ENCODE data around the gene VAV1. TPM values are rescaled to one million over a fixed set of nuclear protein-coding genes. Genes with fewer than 3 reads are reported as not detected.

The VAV1 gene
- total and polyA plus RNA-seq, 9 of the 15 experiments (the other 6 are each of a cell fraction or from before 2014, with no cell fraction given) = 0.46 to 20.1 (median 11.1) TPM

DNA sequence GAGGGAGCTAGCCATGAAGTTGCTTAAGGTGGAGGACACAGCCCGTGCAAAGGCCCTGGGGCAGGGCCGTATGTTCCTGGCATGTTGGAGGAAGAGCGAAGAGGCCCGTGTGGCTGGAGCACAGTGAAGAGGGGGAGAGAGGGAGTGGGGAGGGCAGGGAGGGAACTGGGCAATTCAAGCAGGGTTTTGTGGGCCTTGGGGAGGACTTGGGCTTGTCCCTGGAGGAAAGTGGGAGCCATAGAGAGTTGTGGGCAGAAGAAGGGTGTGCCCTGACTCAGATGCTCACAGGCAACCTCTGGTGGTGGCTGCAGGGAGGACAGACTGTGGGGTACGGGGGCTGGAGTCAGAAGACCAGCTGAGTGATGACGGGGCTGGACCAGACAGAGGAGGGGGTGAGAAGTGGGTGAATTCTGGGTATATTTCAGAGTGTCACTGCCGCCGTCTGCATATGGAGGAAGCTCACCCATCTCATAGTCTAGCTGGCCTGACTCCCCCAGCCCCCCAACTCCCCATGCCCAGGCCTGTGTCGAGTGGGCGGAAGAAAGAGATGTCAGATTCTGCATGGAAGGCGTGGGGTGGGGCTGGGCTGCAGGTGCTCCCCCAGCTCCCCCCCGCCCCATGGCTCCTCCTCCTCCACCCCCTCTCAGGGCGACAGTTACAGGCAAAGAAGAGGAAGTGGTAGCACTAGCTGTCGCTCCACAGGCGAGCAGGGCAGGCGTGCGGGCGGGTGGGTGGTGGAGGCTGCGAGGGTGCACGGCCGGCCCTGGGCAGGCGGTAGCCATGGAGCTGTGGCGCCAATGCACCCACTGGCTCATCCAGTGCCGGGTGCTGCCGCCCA lies at the start of gene VAV1 (continued):
- TF ChIP-seq, protein P1, sequence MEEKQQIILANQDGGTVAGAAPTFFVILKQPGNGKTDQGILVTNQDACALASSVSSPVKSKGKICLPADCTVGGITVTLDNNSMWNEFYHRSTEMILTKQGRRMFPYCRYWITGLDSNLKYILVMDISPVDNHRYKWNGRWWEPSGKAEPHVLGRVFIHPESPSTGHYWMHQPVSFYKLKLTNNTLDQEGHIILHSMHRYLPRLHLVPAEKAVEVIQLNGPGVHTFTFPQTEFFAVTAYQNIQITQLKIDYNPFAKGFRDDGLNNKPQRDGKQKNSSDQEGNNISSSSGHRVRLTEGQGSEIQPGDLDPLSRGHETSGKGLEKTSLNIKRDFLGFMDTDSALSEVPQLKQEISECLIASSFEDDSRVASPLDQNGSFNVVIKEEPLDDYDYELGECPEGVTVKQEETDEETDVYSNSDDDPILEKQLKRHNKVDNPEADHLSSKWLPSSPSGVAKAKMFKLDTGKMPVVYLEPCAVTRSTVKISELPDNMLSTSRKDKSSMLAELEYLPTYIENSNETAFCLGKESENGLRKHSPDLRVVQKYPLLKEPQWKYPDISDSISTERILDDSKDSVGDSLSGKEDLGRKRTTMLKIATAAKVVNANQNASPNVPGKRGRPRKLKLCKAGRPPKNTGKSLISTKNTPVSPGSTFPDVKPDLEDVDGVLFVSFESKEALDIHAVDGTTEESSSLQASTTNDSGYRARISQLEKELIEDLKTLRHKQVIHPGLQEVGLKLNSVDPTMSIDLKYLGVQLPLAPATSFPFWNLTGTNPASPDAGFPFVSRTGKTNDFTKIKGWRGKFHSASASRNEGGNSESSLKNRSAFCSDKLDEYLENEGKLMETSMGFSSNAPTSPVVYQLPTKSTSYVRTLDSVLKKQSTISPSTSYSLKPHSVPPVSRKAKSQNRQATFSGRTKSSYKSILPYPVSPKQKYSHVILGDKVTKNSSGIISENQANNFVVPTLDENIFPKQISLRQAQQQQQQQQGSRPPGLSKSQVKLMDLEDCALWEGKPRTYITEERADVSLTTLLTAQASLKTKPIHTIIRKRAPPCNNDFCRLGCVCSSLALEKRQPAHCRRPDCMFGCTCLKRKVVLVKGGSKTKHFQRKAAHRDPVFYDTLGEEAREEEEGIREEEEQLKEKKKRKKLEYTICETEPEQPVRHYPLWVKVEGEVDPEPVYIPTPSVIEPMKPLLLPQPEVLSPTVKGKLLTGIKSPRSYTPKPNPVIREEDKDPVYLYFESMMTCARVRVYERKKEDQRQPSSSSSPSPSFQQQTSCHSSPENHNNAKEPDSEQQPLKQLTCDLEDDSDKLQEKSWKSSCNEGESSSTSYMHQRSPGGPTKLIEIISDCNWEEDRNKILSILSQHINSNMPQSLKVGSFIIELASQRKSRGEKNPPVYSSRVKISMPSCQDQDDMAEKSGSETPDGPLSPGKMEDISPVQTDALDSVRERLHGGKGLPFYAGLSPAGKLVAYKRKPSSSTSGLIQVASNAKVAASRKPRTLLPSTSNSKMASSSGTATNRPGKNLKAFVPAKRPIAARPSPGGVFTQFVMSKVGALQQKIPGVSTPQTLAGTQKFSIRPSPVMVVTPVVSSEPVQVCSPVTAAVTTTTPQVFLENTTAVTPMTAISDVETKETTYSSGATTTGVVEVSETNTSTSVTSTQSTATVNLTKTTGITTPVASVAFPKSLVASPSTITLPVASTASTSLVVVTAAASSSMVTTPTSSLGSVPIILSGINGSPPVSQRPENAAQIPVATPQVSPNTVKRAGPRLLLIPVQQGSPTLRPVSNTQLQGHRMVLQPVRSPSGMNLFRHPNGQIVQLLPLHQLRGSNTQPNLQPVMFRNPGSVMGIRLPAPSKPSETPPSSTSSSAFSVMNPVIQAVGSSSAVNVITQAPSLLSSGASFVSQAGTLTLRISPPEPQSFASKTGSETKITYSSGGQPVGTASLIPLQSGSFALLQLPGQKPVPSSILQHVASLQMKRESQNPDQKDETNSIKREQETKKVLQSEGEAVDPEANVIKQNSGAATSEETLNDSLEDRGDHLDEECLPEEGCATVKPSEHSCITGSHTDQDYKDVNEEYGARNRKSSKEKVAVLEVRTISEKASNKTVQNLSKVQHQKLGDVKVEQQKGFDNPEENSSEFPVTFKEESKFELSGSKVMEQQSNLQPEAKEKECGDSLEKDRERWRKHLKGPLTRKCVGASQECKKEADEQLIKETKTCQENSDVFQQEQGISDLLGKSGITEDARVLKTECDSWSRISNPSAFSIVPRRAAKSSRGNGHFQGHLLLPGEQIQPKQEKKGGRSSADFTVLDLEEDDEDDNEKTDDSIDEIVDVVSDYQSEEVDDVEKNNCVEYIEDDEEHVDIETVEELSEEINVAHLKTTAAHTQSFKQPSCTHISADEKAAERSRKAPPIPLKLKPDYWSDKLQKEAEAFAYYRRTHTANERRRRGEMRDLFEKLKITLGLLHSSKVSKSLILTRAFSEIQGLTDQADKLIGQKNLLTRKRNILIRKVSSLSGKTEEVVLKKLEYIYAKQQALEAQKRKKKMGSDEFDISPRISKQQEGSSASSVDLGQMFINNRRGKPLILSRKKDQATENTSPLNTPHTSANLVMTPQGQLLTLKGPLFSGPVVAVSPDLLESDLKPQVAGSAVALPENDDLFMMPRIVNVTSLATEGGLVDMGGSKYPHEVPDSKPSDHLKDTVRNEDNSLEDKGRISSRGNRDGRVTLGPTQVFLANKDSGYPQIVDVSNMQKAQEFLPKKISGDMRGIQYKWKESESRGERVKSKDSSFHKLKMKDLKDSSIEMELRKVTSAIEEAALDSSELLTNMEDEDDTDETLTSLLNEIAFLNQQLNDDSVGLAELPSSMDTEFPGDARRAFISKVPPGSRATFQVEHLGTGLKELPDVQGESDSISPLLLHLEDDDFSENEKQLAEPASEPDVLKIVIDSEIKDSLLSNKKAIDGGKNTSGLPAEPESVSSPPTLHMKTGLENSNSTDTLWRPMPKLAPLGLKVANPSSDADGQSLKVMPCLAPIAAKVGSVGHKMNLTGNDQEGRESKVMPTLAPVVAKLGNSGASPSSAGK (IDR thresholded peaks at IDR 0.05) = no peak
- TF ChIP-seq THRA (IDR thresholded peaks at IDR 0.05) (no peak), DACH1 (IDR thresholded peaks at IDR 0.05; ENCODE audit: partially characterized antibody) (no peak), CREM (IDR thresholded peaks at IDR 0.05; ENCODE audit: low read depth) (peak; percentile 70; the same call in 1 of the 2 replicates), ZKSCAN3 (CRISPR knock-in tag; IDR thresholded peaks at IDR 0.05) (no peak), ZBTB12 (CRISPR knock-in tag; IDR thresholded peaks at IDR 0.05) (no peak), KHSRP (IDR thresholded peaks at IDR 0.05) (no peak), ZNF445 (CRISPR knock-in tag; IDR thresholded peaks at IDR 0.05; ENCODE audit: low read depth) (no peak), POU5F1 (IDR thresholded peaks at IDR 0.05; ENCODE audit: borderline replicate concordance, low read depth, low read length, partially characterized antibody) (no peak), LARP7 (IDR thresholded peaks at IDR 0.05) (no peak)
- TF ChIP-seq, protein P2, sequence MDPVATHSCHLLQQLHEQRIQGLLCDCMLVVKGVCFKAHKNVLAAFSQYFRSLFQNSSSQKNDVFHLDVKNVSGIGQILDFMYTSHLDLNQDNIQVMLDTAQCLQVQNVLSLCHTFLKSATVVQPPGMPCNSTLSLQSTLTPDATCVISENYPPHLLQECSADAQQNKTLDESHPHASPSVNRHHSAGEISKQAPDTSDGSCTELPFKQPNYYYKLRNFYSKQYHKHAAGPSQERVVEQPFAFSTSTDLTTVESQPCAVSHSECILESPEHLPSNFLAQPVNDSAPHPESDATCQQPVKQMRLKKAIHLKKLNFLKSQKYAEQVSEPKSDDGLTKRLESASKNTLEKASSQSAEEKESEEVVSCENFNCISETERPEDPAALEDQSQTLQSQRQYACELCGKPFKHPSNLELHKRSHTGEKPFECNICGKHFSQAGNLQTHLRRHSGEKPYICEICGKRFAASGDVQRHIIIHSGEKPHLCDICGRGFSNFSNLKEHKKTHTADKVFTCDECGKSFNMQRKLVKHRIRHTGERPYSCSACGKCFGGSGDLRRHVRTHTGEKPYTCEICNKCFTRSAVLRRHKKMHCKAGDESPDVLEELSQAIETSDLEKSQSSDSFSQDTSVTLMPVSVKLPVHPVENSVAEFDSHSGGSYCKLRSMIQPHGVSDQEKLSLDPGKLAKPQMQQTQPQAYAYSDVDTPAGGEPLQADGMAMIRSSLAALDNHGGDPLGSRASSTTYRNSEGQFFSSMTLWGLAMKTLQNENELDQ (CRISPR knock-in tag; IDR thresholded peaks at IDR 0.05; ENCODE audit: borderline replicate concordance) = no peak

All from K562 (cell line).